ENCODE data around the gene RORB. TPM values are rescaled to one million over a fixed set of nuclear protein-coding genes. Genes with fewer than 3 reads are reported as not detected.
"Not testable (repeated sequence)": the region's sequence is repeated elsewhere in the genome, so short reads cannot be mapped to it uniquely, and the experiment has no call there.

Gene RORB
- polyA plus RNA-seq, 1 donor: 0.10 TPM

GRCh38 chr9:74513221-74513620 is 16.1 kb downstream of the RORB start:
- no peak for DNase-seq (ENCODE audit: low read depth)

- DNase-seq (ENCODE audit: low read depth): no peak
Measured at GRCh38 chr9:74517188-74517587, 20.1 kb downstream of the RORB start.

GRCh38 chr9:74519419-74519818 is 22.3 kb downstream of the RORB start:
- DNase-seq (ENCODE audit: low read depth): no peak

- no peak for DNase-seq (ENCODE audit: low read depth)
Measured at GRCh38 chr9:74521009-74521408, 23.9 kb downstream of the RORB start.

GRCh38 chr9:74524289-74524688 is 27.2 kb downstream of the RORB start:
- DNase-seq (ENCODE audit: low read depth): no peak

- DNase-seq (ENCODE audit: low read depth): no peak
Measured at GRCh38 chr9:74526215-74526614, 29.1 kb downstream of the RORB start.

- DNase-seq (ENCODE audit: low read depth): no peak
Measured at GRCh38 chr9:74527718-74528117, 30.6 kb downstream of the RORB start.

GRCh38 chr9:74528207-74528606 is 31.1 kb downstream of the RORB start:
- no peak for DNase-seq (ENCODE audit: low read depth)

- not testable (repeated sequence) for DNase-seq (ENCODE audit: low read depth)
Measured at GRCh38 chr9:74530458-74530857, 33.3 kb downstream of the RORB start.

GRCh38 chr9:74533253-74533652 is 36.1 kb downstream of the RORB start:
- no peak for DNase-seq (ENCODE audit: low read depth)

- DNase-seq (ENCODE audit: low read depth): no peak
Measured at GRCh38 chr9:74534841-74535240, 37.7 kb downstream of the RORB start.

- no peak for DNase-seq (ENCODE audit: low read depth)
Measured at GRCh38 chr9:74543145-74543544, 46.0 kb downstream of the RORB start.

GRCh38 chr9:74551266-74551665 is 54.1 kb downstream of the RORB start:
- no peak for DNase-seq (ENCODE audit: low read depth)

- no peak for DNase-seq (ENCODE audit: low read depth)
Measured at GRCh38 chr9:74554751-74555419, 57.8 kb downstream of the RORB start.

GRCh38 chr9:74555565-74555964 is 58.4 kb downstream of the RORB start:
- no peak for DNase-seq (ENCODE audit: low read depth)

- no peak for DNase-seq (ENCODE audit: low read depth)
Measured at GRCh38 chr9:74556685-74557084, 59.5 kb downstream of the RORB start.

GRCh38 chr9:74557571-74557970 is 60.4 kb downstream of the RORB start:
- no peak for DNase-seq (ENCODE audit: low read depth)

GRCh38 chr9:74562611-74563010 is 65.5 kb downstream of the RORB start:
- DNase-seq (ENCODE audit: low read depth): no peak

- peak; percentile 8 for DNase-seq (ENCODE audit: low read depth)
Measured at GRCh38 chr9:74570879-74571512, 73.9 kb downstream of the RORB start.

GRCh38 chr9:74573640-74574191 is 76.6 kb downstream of the RORB start:
- no peak for DNase-seq (ENCODE audit: low read depth)

- DNase-seq (ENCODE audit: low read depth): no peak
Measured at GRCh38 chr9:74576176-74576575, 79.0 kb downstream of the RORB start.

- no peak for DNase-seq (ENCODE audit: low read depth)
Measured at GRCh38 chr9:74577956-74578355, 80.8 kb downstream of the RORB start.

GRCh38 chr9:74589576-74589975 is 92.4 kb downstream of the RORB start:
- DNase-seq (ENCODE audit: low read depth): no peak
